SU-DHL-6 (cell line): ENCODE data around the gene ERBB2.
"Not testable (repeated sequence)": the region's sequence is repeated elsewhere in the genome, so short reads cannot be mapped to it uniquely, and the experiment has no call there.

Experiments used
- H2AFZ ChIP-seq: fragments of 200-600 bp; sonication (generic); 2 replicates; pipeline ENCODE4 v1.6.1; 2014; ENCODE audit warnings: low read depth, mild to moderate bottlenecking, moderate library complexity, mixed read lengths, antibody characterized with exemption, low read length; ENCODE audit not compliant: severe bottlenecking
- H3F3A ChIP-seq: fragments of 200-600 bp; shearing (Covaris generic); 2 replicates; pipeline ENCODE4 v1.6.0; 2016; ENCODE audit warnings: antibody characterized with exemption, mild to moderate bottlenecking; ENCODE audit not compliant: insufficient read depth
- H3K27ac ChIP-seq: fragments of 200-600 bp; sonication (generic); 2 replicates; pipeline ENCODE4 v1.5.1; 2016; ENCODE audit warnings: low read depth, mild to moderate bottlenecking, low read length, moderate library complexity, mixed read lengths
- H3K27me3 ChIP-seq: fragments of 200-600 bp; sonication (generic), shearing (Covaris generic); 2 replicates; pipeline ENCODE4 v1.6.0; 2014; ENCODE audit warnings: mild to moderate bottlenecking, low read length
- H3K36me3 ChIP-seq: fragments of 200-600 bp; sonication (generic); 2 replicates; pipeline ENCODE4 v1.6.1; 2014; ENCODE audit warnings: mild to moderate bottlenecking, low read length, mixed read lengths
- H3K4me2 ChIP-seq: fragments of 300-600, 200-600 bp; shearing (Covaris generic), sonication (generic); 2 replicates; pipeline ENCODE4 v1.6.0; 2014; ENCODE audit warnings: low read length, low read depth, mild to moderate bottlenecking; ENCODE audit not compliant: poor library complexity, severe bottlenecking
- H3K4me3 ChIP-seq: fragments of 200-600 bp; sonication (generic); 2 replicates; pipeline ENCODE4 v1.5.1; 2014; ENCODE audit warnings: antibody characterized with exemption, low read length, mild to moderate bottlenecking, mixed read lengths; ENCODE audit not compliant: insufficient read depth, poor library complexity, severe bottlenecking
- H3K79me2 ChIP-seq: fragments of 200-600 bp; sonication (generic); 2 replicates; pipeline ENCODE4 v1.6.1; 2014; ENCODE audit warnings: mild to moderate bottlenecking, low read length, moderate library complexity; ENCODE audit not compliant: insufficient read depth
- H3K9ac ChIP-seq: fragments of 200-600 bp; sonication (generic); 2 replicates; pipeline ENCODE4 v1.7.0; 2014; ENCODE audit warnings: mild to moderate bottlenecking, low read length
- H3K9me2 ChIP-seq: fragments of 200-600 bp; sonication (generic); replicated peaks from 2 replicates; pipeline ENCODE4 v1.6.1; 2014; ENCODE audit warnings: low read length; ENCODE audit not compliant: insufficient read depth
- H3K9me3 ChIP-seq: fragments of 200-600 bp; sonication (generic); 2 replicates; pipeline ENCODE4 v1.6.1; 2014; ENCODE audit warnings: low read length, mixed read lengths; ENCODE audit not compliant: insufficient read depth
- H4K20me1 ChIP-seq: fragments of 200-600 bp; sonication (generic); 2 replicates; pipeline ENCODE4 v1.6.1; 2014; ENCODE audit warnings: low read depth, mild to moderate bottlenecking, antibody characterized with exemption, low read length, moderate library complexity, mixed read lengths
- EZH2phosphoT487 ChIP-seq: fragments of 200-600 bp; sonication (generic), shearing (Covaris generic); conservative IDR thresholded peaks from 2 replicates; pipeline ENCODE4 v1.6.1; 2018; ENCODE audit warnings: mild to moderate bottlenecking, antibody characterized with exemption, low read length, moderate library complexity, mixed read lengths
- TF ChIP-seq, protein P1 (sequence below): fragments of 200-600 bp; sonication (generic); IDR thresholded peaks from one replicate; pipeline ENCODE4 v1.5.1; 2017; ENCODE audit warnings: antibody characterized with exemption, mild to moderate bottlenecking, low read length, moderate library complexity; ENCODE audit not compliant: insufficient read depth, poor library complexity, severe bottlenecking

ERBB2 gene

DNA sequence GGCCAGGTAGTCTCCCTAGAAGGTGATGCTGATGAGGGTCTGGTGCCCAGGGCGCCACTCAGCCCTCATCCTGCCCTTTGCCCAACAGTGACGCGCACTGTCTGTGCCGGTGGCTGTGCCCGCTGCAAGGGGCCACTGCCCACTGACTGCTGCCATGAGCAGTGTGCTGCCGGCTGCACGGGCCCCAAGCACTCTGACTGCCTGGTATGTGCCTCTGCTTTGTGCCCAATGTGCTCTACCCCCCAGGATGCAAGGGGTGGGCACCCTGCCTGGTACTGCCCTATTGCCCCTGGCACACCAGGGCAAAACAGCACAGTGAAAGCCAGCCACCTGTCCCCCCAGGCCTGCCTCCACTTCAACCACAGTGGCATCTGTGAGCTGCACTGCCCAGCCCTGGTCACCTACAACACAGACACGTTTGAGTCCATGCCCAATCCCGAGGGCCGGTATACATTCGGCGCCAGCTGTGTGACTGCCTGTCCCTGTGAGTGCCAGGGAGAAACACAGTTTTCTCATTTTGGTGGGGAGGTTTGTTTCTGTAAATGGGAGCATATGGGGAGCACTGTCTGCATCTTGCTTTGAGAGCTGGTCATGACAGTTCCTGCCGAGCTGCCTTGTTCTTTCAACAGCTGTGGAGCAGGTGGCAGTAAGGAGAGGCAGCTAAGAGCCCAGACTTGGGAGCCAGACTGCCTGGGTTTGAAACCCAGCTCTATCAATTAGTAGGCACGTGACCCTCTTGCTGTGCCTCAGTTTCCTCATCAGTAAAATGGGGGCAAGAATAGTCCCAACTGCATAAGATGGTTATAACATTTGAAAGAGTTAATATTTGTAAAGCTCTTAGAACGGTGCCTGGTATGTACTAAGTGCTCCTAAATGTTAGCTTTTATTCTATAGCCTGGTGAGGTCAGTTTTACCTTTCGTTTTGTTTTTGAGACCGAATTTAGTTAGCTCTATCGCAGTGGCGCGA is 10.4 kb downstream of the ERBB2 start:
- no peaks in the 10 kb centered on the region for H3K9me2 ChIP-seq
- no peak overlapping the region for H3K4me2 ChIP-seq
- H3K9me3 ChIP-seq = no peaks in the 10 kb centered on the region
- H4K20me1 ChIP-seq = no peaks in the 10 kb centered on the region
- no peaks in the 10 kb centered on the region for H3K27me3 ChIP-seq
- H2AFZ ChIP-seq = no peak overlapping the region
- H3K27ac ChIP-seq = no peak overlapping the region
- no peak overlapping the region for H3K4me3 ChIP-seq
- no peaks in the 10 kb centered on the region for H3F3A ChIP-seq
- H3K79me2 ChIP-seq = no peaks in the 10 kb centered on the region
- H3K9ac ChIP-seq = no peak overlapping the region
- no peak for TF ChIP-seq EZH2phosphoT487
- TF ChIP-seq, protein P1, sequence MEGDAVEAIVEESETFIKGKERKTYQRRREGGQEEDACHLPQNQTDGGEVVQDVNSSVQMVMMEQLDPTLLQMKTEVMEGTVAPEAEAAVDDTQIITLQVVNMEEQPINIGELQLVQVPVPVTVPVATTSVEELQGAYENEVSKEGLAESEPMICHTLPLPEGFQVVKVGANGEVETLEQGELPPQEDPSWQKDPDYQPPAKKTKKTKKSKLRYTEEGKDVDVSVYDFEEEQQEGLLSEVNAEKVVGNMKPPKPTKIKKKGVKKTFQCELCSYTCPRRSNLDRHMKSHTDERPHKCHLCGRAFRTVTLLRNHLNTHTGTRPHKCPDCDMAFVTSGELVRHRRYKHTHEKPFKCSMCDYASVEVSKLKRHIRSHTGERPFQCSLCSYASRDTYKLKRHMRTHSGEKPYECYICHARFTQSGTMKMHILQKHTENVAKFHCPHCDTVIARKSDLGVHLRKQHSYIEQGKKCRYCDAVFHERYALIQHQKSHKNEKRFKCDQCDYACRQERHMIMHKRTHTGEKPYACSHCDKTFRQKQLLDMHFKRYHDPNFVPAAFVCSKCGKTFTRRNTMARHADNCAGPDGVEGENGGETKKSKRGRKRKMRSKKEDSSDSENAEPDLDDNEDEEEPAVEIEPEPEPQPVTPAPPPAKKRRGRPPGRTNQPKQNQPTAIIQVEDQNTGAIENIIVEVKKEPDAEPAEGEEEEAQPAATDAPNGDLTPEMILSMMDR = no peak
- no peaks in the 10 kb centered on the region for H3K36me3 ChIP-seq

DNA sequence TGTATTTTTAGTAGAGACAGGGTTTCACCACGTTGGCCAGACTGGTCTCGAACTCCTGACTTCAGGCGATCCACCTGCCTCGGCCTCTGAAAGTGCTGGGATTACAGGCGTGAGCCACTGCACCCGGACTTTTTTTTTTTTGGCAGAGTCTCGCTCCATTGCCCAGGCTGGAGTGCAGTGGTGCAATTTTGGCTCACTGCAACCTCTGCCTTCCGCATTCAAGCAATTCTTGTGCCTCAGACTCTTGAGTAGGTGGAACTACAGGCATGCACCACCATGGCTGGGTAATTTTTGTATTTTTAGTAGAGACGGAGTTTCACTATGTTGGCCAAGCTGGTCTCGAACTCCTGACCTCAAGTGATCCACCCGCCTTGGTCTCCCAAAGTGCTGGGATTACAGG is 11.2 kb downstream of the ERBB2 start:
- not testable (repeated sequence) for H3K9me3 ChIP-seq, H2AFZ ChIP-seq, H4K20me1 ChIP-seq, H3K4me2 ChIP-seq, H3K4me3 ChIP-seq, H3K79me2 ChIP-seq, H3K27ac ChIP-seq, H3F3A ChIP-seq, H3K9me2 ChIP-seq, H3K27me3 ChIP-seq, H3K36me3 ChIP-seq, H3K9ac ChIP-seq

DNA sequence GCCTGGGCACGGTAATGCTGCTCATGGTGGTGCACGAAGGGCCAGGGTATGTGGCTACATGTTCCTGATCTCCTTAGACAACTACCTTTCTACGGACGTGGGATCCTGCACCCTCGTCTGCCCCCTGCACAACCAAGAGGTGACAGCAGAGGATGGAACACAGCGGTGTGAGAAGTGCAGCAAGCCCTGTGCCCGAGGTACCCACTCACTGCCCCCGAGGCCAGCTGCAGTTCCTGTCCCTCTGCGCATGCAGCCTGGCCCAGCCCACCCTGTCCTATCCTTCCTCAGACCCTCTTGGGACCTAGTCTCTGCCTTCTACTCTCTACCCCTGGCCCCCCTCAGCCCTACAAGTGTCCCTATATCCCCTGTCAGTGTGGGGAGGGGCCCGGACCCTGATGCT is 12.0 kb downstream of the ERBB2 start:
- TF ChIP-seq, protein P1 = no peak
- TF ChIP-seq EZH2phosphoT487 = no peak
- no peaks in the 10 kb centered on the region for H3K36me3 ChIP-seq
- H3K9ac ChIP-seq = no peak overlapping the region
- H3K9me2 ChIP-seq = no peaks in the 10 kb centered on the region
- no peaks in the 10 kb centered on the region for H3K79me2 ChIP-seq
- H3F3A ChIP-seq = no peaks in the 10 kb centered on the region
- H2AFZ ChIP-seq = no peak overlapping the region
- no peak overlapping the region for H3K27ac ChIP-seq
- H3K9me3 ChIP-seq = no peaks in the 10 kb centered on the region
- no peak overlapping the region for H3K4me2 ChIP-seq
- H3K27me3 ChIP-seq = no peaks in the 10 kb centered on the region
- no peaks in the 10 kb centered on the region for H4K20me1 ChIP-seq
- no peak overlapping the region for H3K4me3 ChIP-seq

DNA sequence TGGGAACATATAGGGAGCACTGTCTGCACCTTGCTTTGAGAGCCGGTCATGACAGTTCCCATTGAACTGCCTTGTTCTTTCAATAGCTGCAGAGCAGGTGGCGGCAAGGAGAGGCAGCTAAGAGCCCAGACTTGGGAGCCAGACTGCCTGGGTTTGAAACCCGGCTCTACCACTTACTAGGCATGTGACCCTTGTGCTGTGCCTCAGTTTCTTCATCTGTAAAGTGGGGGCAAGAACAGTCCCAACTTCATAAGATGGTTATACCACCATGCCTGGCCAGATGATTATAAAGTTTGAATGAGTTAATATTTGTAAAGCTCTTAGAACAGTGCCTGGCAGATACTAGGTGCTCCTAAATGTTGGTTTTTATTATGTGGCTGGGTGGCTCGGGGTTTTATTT is 14.4 kb downstream of the ERBB2 start:
- no peaks in the 10 kb centered on the region for H3K36me3 ChIP-seq
- H3K27me3 ChIP-seq = no peaks in the 10 kb centered on the region
- no peak overlapping the region for H3K27ac ChIP-seq
- no peaks in the 10 kb centered on the region for H3K9me3 ChIP-seq
- no peak overlapping the region for H2AFZ ChIP-seq
- H3K4me2 ChIP-seq = no peak overlapping the region
- no peaks in the 10 kb centered on the region for H3K9me2 ChIP-seq
- no peaks in the 10 kb centered on the region for H3K79me2 ChIP-seq
- TF ChIP-seq EZH2phosphoT487 = no peak
- TF ChIP-seq, protein P1 = no peak
- no peaks in the 10 kb centered on the region for H3F3A ChIP-seq
- H3K9ac ChIP-seq = no peak overlapping the region
- no peak overlapping the region for H3K4me3 ChIP-seq
- H4K20me1 ChIP-seq = no peaks in the 10 kb centered on the region
